Heart left ventricle (tissue), 16 donors: Measurements from ENCODE around the gene KIF26B. TPM values are rescaled to one million over a fixed set of nuclear protein-coding genes. Genes with fewer than 3 reads are reported as not detected.
"Not testable (repeated sequence)": the region's sequence is repeated elsewhere in the genome, so short reads cannot be mapped to it uniquely, and the experiment has no call there.

ENCODE experiments used
- ATAC-seq, 4 donors: fragments of 200-7000 bp; cut with Tn5 transposase; one replicate each; pipeline ENCODE4 v1.9.1; 2020 to 2022; ENCODE audit warnings: moderate library complexity in 4 of 4, mild to moderate bottlenecking in 3 of 4, moderate number of reproducible peaks in 1 of 4
- DNase-seq, 5 donors: peaks; one replicate each; pipeline ENCODE4 v3.0.0-alpha.2; 2020
- H3K27ac ChIP-seq, 12 donors: fragments of 200-600 bp; sonication (generic) in 4 of 12; one replicate each; pipeline versions ENCODE4 v1.5.0 to v1.8.0; 2016 to 2022; ENCODE audit warnings: mild to moderate bottlenecking in 2 of 12
- H3K27me3 ChIP-seq, 9 donors: fragments of 200-600 bp; sonication (generic) in 2 of 9; one replicate each; pipeline versions ENCODE4 v1.5.1 to v1.8.0; 2016 to 2022; ENCODE audit warnings: mild to moderate bottlenecking in 3 of 9
- H3K36me3 ChIP-seq, 9 donors: fragments of 200-600 bp; sonication (generic) in 2 of 9; one replicate each; pipeline versions ENCODE4 v1.5.0 to v1.8.0; 2018 to 2022; ENCODE audit warnings: mild to moderate bottlenecking in 2 of 9
- H3K4me1 ChIP-seq, 12 donors: fragments of 200-600 bp; sonication (generic) in 4 of 12; one replicate each; pipeline versions ENCODE4 v1.5.0 to v1.8.0; 2016 to 2022; ENCODE audit warnings: mild to moderate bottlenecking in 3 of 12
- H3K4me3 ChIP-seq, 12 donors: fragments of 200-600 bp; sonication (generic) in 4 of 12; one replicate each; pipeline versions ENCODE4 v1.5.0 to v1.8.0; 2017 to 2022; ENCODE audit warnings: mild to moderate bottlenecking in 9 of 12, moderate library complexity in 4 of 12
- H3K9me3 ChIP-seq, 12 donors: fragments of 200-600 bp; sonication (generic) in 4 of 12; one replicate each; pipeline versions ENCODE4 v1.5.0 to v1.8.0; 2016 to 2022; ENCODE audit warnings: mild to moderate bottlenecking in 1 of 12
- POLR2A ChIP-seq, 2 donors: fragments of 450-650 bp; IDR thresholded peaks; one replicate each; pipeline ENCODE4 v1.6.1; 2017; ENCODE audit warnings: antibody characterized with exemption in 2 of 2, mild to moderate bottlenecking in 2 of 2, moderate library complexity in 2 of 2
- WGBS, 4 donors: extraction: QIAGEN DNeasy Blood & Tissue Kit in 2 of 4; methylation state at CpG; one replicate each; pipeline versions ENCODE4 v1.1.5 to v1.1.7; 2013 to 2018; 5-methylcytosine and 5-hydroxymethylcytosine counted together
- intact Hi-C, 10 donors: fragments of 100-400 bp; cut with DNase I; formaldehyde crosslinking; loops; one replicate each; pipeline versions ENCODE4 v1.11.1 to v1.14.2; 2022
- polyA plus RNA-seq, 2 donors: library from polyadenylated mRNA; stranded (reverse); fragments of 200-250 nt; gene quantifications; one replicate each; pipeline ENCODE4 v1.2.3, GENCODE V29; 2013
- total RNA-seq, 9 donors: library from RNA; depleted of rRNA in 2 of 9; stranded (reverse); fragments of >200 nt in 2 of 9; fragmentation: NEBNext Ultra II Directional in 3 of 9; extraction: Animal tissue kit (Norgen Biotek cat#: 25700) in 3 of 9; gene quantifications; one replicate each; pipeline versions ENCODE4 v1.1.0 to v1.2.4, GENCODE V29; 2016 to 2023
- TF ChIP-seq, protein P1 (sequence below), 12 donors: fragments of 200-600 bp; sonication (generic) in 4 of 12; IDR thresholded peaks; one replicate each; pipeline versions ENCODE4 v1.5.0 to v1.8.0; 2018 to 2022; ENCODE audit warnings: antibody characterized with exemption in 12 of 12, mild to moderate bottlenecking in 5 of 12
- donor health status: ischemic (EF 13 %, LVEDD 7.1; RV severe dilation, severe dysfunction).
- donor health status: healthy with polysubstance abuse.
- donor health status: DM: no; HTN: yes; CAD: no.
- donor health status: DM: no; HTN: no; CAD: no.
- donor health status: ischemic (EF 25% LVEDD 6.9; RV normal size, moderate dysfunction).
- donor health status: ischemic (EF 25% LVEDD 5.7; RV mildly dilated, moderate dysfunction).
- donor health status: healthy.
- donor health status: DM: yes; HTN: yes; CAD: no.
- donor health status: ischemic (EF 35%, LVEDD 5.7; RV mildly dilated, moderate dysfunction).
- donor health status: nonischemic (EF 11% LVEDD 7.7; RV severe dilation, severe dysfunction).
- donor health status: DM: yes; HTN: yes; CAD: no.
- donor health status: PGD.
- donor health status: ischemic (EF 29% LVEDD 5.4; RV normal size, mild dysfunction).
- donor health status: nonischemic (EF 23%, LVEDD 6.1; RV moderate dilation, normal function).

Gene KIF26B
- total and polyA plus RNA-seq, 11 donors, result 1.2 to 7.0 (median 2.3) TPM

DNA sequence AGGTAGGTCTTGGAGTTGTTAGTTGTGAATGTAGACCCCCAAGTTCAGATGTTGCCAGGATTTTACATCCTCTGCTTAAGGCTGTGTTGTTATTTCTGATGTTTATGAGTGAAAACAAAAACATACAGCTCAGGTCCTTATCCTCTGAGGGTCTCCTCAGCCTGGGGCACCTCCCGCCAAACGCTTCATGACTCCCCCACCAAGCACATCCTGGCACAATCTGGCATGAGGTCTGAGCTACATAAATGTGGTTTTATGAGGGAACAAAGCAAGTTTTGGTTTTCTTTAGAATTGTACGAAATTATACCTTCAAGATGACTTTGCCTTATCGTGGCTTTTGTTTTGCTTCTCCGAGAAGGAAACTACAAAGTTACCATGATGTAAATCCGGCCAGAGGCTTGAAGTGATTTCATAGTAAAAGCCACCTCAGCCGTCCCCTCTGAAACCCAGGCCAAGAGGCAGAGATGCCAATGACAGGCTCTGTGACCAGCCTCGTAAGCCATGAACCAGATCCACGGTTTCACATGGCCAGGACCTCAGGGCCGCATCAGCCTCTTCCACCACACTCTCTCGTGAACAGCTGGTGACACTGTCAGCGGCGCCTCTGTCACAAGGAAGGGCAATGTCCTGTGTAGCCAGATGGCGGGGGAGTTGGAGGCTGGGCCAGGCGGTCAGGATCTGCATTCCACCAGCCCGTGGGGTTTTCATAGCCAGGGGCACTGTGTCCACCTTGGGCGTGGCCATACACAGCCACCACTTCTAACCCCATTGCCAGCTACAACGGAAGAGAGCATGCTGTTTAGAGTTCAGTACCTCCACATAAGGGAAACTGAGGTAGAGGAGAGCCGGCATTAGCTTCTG, 199.4 kb downstream of the KIF26B start:
- no peak overlapping the region for H3K27ac ChIP-seq
- no peaks in the 10 kb centered on the region for H3K36me3 ChIP-seq
- no peak overlapping the region for H3K4me3 ChIP-seq
- TF ChIP-seq, protein P1, sequence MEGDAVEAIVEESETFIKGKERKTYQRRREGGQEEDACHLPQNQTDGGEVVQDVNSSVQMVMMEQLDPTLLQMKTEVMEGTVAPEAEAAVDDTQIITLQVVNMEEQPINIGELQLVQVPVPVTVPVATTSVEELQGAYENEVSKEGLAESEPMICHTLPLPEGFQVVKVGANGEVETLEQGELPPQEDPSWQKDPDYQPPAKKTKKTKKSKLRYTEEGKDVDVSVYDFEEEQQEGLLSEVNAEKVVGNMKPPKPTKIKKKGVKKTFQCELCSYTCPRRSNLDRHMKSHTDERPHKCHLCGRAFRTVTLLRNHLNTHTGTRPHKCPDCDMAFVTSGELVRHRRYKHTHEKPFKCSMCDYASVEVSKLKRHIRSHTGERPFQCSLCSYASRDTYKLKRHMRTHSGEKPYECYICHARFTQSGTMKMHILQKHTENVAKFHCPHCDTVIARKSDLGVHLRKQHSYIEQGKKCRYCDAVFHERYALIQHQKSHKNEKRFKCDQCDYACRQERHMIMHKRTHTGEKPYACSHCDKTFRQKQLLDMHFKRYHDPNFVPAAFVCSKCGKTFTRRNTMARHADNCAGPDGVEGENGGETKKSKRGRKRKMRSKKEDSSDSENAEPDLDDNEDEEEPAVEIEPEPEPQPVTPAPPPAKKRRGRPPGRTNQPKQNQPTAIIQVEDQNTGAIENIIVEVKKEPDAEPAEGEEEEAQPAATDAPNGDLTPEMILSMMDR (IDR thresholded peaks at IDR 0.05), result no peak
- TF ChIP-seq POLR2A (IDR thresholded peaks at IDR 0.05), result no peak
- H3K27me3 ChIP-seq, result no peaks in the 10 kb centered on the region
- WGBS, 4 donors, result 91 to 92% (median 91%) methylated on average over 15 to 19 of the region's 19 CpGs
- intact Hi-C loops, result no loop called here
- DNase-seq (no peak), ATAC-seq (no peak)
- no peaks in the 10 kb centered on the region for H3K4me1 ChIP-seq
- H3K9me3 ChIP-seq, result no peaks in the 10 kb centered on the region

DNA sequence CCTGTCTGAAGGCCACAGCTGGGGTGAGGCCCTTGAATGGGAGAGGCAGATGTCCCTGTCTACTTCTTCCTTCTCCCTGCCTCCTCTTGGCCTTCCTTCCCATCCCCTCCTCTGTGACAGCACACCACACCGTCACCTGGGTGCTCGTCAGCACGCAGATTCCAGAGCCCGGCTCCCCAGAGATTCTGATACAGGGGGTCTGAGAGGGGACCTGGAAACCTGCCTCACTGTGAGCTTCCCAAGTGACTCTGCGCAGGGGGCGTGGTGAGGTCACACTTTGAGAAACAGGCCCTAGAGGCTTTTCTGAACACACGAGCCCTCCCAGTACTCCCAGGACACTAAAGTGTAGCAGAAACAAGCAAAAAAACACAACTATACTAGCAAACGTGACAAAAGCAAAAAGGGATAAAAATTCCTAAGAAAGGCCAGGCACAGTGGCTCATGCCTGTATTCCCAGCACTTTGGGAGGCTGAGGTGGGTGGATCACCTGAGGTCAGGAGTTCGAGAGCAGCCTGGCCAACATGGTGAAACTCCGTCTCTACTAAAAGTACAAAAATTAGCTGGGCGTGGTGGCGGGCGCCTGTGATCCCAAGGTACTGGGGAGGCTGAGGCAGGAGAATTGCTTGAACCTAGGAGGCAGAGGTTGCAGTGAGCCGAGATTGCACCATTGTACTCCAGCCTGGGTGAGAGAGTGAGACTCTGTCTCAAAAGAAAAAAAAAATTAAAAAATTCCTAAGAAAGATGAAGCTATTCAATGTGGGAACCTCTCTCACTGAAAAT, 201.3 kb downstream of the KIF26B start:
- DNase-seq, H3K36me3 ChIP-seq, H3K4me1 ChIP-seq, H3K9me3 ChIP-seq, ATAC-seq, H3K27ac ChIP-seq, intact Hi-C loops, H3K27me3 ChIP-seq, H3K4me3 ChIP-seq: not testable (repeated sequence)
- 84 to 96% (median 92%) methylated on average over 14 of the region's 14 CpGs for WGBS, 4 donors

DNA sequence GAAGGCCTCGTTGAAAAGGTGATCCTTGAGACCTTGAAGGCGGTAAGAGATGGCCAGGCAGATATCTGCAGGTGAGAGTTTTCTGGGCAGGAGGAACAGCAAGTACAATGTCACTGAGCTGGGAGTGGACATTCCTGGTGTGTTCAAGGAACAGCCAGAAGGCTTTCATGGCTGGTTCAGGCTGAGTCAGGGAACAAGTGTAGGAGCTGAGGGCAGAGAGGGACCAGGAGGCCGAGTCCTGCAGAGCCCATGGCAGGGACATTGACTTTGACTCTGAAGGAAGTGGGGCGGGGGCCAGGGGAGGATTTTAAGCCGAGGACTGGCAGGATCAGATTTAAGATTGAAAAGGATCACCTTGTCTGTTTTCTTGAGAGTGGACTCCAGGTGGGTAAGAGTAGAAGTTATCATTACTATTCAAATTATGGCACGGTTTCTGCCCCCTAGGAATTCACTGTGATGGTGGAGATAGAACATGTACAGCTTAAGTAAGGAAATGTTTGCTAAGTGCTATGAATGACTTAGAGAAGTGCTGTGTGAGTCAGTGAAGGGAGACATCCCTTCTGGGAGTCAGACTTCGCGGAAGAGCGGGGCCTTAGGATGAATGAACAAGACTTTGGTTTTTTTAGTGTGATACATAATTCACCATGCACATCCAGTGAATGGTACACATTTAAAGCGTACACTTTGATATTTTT, 202.3 kb downstream of the KIF26B start:
- ATAC-seq, result no peak
- 92 to 93% (median 92%) methylated on average over 10 of the region's 10 CpGs for WGBS, 4 donors
- H3K27me3 ChIP-seq, result no peaks in the 10 kb centered on the region
- DNase-seq, result no peak
- no peaks in the 10 kb centered on the region for H3K4me1 ChIP-seq
- no peaks in the 10 kb centered on the region for H3K9me3 ChIP-seq
- no peak overlapping the region for H3K4me3 ChIP-seq
- H3K27ac ChIP-seq, result no peak overlapping the region
- TF ChIP-seq POLR2A (IDR thresholded peaks at IDR 0.05), result no peak
- TF ChIP-seq, protein P1 (IDR thresholded peaks at IDR 0.05), result no peak
- intact Hi-C loops, result no loop called here
- H3K36me3 ChIP-seq, result no peaks in the 10 kb centered on the region

DNA sequence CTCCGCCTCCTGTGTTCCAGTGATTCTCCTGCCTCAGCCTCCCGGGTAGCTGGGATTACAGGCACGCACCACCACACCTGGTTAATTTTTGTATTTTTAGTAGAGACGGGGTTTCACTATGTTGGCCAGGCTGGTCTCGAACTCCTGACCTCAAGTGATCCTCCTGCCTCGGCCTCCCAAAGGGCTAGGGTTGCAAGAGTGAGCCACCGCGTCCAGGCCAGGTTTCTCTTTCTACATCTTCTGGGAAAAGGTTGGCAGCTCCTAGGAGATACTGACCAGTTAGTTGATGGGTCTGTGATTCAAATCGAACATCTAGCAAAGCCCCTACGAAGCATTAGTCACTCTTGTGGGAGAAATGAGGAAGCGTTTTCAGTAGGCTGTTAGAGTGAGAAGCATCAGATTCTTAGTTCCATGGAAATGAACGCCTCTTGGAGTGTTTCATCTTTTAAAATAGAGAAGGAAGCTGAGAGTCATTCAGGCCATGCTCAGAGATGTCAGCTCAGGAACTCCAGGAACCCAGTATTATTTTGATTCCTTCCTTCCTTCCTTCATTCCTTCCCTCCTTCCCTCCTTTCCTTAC, 204.4 kb downstream of the KIF26B start:
- H3K4me3 ChIP-seq, H3K36me3 ChIP-seq, ATAC-seq, intact Hi-C loops, H3K27me3 ChIP-seq, DNase-seq, H3K4me1 ChIP-seq, H3K27ac ChIP-seq, H3K9me3 ChIP-seq: not testable (repeated sequence)
- 87 to 94% (median 93%) methylated on average over 12 of the region's 12 CpGs for WGBS, 4 donors
